NCI-H1694 (cell line): Measurements from ENCODE around the gene ZNF486.
"Not testable (repeated sequence)": the region's sequence is repeated elsewhere in the genome, so short reads cannot be mapped to it uniquely, and the experiment has no call there.

ENCODE experiments used
- DNase-seq: peaks from one replicate; lab custom pipeline; 2025; lab: John Stamatoyannopoulos, UW

ZNF486 gene

DNA sequence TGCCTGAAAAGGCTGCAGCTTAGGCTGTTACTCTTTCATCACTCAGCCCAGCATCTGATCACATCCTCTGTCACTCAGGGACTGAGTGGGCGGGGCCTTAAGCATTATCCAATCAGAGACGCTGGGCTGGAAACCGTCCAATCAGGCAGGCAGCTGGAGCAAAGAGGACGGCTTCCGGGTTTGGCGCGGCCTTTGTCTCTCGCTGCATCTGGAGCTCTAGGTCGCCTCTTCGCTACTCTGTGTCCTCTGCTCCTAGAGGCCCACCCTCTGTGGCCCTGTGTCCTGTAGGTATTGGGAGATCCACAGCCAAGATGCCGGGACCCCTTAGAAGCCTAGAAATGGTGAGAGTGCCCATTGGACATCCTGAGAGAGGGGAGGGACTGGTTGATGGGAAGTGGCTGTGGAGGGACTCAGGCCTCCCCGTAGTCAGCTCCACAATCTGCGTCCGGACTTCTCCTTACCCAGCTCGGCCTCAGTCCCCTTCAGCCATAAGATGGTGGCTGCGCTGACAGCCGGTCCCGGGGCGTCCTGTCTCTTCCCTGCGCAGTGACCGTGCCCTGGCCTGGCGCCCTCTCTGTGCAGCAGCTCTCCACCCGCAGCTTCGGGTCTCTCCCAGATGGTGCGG, at the start of gene ZNF486:
TSS of gene ZNF486 (plus strand) at position 195 of the 625 bp plus-strand sequence. CDS start at position 312, 117 bp downstream.
- no peak for DNase-seq

DNA sequence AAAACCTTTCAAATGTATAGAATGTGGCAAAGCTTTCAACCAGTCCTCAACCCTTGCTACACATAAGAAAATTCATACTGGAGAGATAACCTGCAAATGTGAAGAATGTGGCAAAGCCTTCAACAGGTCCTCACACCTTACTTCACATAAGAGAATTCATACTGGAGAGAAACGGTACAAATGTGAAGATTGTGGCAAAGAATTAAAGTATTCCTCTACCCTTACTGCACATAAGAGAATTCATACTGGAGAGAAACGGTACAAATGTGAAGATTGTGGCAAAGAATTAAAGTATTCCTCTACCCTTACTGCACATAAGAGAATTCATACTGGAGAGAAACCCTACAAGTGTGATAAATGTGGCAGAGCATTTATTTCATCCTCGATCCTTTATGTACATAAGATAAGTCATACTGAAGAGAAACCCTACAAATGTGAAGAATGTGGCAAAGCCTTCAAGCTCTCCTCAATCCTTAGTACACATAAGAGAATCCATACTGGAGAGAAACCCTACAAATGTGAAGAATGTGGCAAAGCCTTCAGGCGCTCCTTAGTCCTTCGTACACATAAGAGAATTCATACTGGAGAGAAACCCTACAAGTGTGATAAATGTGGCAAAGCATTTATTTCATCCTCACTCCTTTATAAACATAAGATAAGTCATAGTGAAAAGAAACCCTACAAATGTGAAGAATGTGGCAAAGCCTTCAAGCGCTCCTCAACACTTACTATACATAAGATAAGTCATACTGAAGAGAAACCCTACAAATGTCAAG, 48.8 kb upstream of the ZNF486 start:
- not testable (repeated sequence) for DNase-seq

DNA sequence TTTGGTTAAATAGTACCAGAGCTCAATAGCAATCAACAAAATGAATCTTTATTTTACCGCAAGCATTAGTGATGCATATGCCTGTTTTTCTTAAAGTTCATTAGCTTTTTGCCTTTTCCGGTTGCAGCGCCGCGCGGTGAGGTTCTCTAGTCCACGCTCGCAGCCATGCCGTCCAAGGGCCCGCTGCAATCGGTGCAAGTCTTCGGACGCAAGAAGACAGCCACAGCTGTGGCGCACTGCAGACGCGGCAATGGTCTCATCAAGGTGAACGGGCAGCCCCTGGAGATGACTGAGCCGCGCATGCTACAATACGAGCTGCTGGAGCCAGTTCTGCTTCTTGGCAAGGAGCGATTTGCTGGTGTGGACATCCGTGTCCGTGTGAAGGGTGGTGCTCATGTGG, 42.1 kb upstream of the ZNF486 start:
- no peak for DNase-seq

DNA sequence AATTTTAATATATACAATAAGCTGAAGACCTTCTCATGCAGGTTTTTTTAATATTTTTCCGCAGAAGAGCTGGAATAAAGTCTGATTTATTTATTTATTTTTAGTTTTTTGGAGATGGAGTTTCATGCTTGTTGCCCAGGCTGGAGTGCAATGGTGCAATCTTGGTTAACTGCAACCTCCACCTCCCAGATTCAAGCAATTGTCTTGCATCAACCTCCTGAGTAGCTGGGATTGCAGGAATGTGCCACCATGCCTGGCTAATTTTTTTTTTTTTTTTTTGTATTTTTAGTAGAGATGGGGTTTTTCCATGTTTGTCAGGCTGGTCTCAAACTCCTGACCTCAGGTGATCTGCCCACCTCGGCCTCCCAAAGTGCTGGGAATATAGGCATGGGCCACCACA, 34.1 kb upstream of the ZNF486 start:
- not testable (repeated sequence) for DNase-seq

DNA sequence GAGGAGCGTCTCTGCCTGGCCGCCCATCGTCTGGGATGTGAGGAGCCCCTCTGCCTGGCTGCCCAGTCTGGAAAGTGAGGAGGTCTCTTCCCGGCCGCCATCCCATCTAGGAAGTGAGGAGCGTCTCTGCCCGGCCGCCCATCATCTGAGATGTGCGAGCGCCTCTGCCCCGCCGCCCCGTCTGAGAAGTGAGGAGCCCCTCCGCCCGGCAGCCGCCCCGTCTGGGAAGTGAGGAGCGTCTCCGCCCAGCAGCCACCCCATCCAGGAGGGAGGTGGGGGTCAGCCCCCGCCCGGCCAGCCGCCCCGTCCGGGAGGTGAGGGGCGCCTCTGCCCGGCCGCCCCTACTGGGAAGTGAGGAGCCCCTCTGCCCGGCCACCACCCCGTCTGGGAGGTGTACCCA, 29.3 kb upstream of the ZNF486 start:
- DNase-seq = not testable (repeated sequence)

DNA sequence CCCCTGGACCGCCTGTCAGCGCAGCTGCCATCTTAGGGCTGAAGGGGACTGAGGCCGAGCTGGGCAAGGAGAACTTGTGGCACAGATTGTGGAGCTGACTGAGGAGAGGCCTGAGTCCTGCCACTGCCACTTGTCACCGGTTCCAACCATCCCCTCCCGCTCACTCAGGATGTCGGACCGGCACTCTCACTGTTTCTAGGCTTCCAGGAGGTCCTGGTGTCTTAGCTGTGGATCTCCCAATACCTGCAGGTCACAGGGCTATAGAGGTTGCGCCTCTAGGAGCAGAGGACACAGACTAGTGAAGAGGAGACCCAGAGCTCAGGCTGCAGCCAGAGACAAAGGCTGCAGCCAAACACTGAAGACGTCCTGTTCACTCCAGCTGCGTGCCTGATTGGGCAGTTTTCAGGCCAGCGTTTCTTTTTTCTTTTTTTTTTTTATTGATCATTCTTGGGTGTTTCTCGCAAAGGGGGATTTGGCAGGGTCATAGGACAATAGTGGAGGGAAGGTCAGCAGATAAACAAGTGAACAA, 15.3 kb upstream of the ZNF486 start:
- no peak for DNase-seq

DNA sequence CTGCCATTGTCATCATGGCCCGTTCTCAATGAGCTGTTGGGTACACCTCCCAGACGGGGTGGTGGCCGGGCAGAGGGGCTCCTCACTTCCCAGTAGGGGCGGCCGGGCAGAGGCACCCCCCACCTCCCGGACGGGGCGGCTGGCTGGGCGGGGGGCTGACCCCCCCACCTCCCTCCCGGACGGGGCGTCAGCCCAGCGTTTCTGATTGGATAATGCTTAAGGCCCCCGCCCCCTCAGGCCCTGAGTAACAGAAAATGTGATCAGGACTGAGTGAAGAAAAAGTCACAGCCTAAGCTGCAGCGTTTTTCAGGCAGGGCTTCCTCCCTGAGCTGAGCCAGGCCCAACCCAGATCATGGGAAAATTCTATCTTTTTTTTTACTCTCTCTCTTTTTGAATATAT, 14.5 kb upstream of the ZNF486 start:
- DNase-seq = not testable (repeated sequence)

DNA sequence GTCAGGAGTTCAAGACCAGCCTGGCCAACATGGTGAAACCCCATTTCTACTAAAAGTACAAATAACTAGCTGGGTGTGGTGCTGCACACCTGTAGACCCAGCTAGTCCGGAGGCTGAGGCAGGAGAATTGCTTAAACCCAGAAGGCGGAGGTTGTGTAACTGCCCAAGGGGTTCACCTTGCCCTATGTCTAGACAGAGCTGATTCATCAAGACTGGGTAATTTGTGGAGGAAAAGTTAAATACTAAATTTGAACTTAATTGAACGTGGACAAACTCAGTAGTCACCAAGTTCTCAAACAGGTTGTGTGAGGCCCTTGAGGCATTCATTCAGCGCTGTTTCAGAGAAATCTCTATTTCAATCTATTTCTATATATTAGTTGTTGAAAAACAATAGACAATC, 13.7 kb upstream of the ZNF486 start:
- DNase-seq = no peak

DNA sequence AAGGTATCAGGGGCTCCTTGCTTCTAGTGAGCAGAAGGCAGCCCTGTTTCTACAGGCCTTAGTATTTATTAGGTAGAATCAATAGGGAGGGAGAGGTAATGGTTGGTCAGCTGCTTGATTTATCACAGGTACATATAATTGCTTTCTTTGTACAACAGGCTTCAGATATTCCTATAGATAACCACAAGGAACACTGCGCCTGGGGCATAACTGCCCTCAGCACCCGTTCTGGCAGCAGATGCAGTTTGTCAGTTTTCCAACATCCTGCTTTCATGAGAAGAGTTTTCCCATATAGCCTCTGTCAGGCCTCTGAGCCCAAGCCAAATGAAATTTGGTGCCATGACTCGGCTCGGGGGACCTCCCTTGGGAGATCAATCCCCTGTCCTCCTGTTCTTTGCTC, 12.4 kb upstream of the ZNF486 start:
- DNase-seq = no peak

DNA sequence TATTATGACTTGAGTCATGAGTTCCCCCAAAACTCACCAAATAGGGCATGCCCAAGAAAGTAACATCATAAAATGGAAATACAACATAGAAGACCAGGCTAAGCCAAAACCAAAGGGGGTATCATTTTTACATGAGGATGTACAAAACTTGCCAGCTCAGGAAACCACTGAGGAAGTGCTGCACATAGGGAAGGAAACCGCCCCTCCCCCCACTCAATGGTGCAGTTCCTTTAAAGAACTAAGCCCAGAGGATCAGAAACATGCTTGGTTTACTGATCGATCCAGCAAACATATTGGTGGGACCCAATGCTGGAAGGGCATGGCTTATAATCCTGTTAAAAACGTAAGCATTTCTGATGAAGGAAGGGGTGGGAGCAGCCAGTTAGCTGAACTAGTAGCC, 4.2 kb upstream of the ZNF486 start:
- DNase-seq = no peak

DNA sequence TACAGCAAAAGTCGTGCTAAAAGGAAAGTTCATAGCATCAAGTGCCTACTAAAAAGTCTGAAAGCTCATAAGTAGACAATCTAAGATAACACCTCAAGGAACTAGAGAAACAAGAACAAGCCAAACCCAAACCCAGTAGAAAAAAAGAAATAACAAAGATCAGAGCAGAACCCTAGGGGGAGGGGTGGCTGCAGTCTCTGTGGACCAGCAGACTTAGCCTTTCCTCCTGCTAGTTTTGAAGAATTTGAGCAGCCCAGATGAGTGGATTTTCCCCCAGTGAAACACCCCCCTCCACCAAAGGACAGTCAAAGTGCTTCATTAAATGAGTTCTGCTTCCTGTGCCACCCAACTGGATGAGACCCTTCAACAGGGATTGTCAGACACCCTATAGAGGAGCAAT, 2.6 kb upstream of the ZNF486 start:
- DNase-seq = no peak

DNA sequence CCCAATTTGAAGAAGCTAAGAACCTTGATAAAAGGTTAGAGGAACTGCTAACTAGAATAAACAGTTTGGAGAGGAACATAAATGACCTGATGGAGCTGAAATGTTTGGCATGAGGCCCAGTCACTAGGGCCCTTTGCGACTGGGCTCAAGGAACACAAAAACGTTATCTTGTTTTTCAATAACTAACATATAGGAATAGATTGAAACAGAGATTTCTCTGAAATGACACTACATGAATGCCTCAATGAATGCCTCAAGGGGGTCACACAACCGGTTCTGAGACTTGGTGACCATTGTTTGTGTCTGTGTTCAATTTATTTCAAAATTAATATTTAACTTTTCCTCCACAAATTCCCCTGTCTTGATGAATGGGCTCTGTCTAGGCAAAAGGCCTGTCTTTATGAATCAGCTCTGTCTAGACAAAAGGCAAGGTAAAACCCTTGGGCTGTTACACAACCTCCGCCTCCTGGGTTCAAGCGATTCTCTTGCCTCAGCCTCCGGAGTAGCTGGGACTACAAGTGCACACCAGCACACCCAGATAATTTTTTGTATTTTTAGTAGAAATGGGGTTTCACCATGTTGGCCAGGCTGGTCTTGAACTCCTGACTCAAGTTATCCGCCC, 932 bp upstream of the ZNF486 start:
- DNase-seq = no peak

DNA sequence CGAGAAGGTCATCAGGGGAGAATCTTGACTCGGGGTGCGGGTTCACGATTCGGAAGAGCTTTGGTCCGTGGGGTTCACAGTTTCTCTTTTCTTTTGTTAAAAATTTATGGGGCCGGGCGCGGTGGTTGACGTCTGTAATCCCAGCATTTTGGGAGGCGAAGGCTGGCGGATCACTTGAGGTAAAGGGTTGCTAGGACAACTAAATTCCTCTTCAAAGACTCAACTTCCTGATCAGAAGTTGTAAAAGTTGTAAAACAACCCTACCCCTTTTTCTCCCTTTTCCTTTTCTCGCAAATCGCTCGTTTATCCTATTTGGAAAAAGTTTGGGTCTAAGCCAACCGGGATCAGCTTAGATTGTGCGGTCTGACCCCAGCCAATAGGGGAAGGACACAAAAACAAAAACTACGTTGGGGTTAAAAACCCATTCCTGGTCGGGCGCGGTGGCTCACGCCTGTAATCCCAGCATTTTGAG, 673 bp downstream of the ZNF486 start:
- DNase-seq = no peak

DNA sequence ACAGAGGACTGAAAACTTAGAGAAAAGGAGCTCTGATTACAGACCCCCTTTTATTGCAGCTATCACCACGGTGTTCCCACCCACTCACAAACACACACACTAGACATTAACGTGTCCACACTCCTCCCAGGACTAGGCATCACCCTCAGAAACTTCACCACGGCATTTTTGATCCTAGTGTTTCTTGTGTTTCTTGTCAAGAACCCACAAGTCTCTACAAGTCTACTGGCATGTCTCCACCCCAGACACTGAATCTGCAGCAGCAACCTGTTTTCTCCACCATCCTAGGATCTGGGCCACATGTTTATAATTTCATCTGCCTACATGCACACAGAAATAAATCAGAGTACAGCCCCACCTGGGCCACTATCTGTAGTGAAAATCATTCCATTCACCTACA, 4.3 kb downstream of the ZNF486 start:
- DNase-seq = no peak

DNA sequence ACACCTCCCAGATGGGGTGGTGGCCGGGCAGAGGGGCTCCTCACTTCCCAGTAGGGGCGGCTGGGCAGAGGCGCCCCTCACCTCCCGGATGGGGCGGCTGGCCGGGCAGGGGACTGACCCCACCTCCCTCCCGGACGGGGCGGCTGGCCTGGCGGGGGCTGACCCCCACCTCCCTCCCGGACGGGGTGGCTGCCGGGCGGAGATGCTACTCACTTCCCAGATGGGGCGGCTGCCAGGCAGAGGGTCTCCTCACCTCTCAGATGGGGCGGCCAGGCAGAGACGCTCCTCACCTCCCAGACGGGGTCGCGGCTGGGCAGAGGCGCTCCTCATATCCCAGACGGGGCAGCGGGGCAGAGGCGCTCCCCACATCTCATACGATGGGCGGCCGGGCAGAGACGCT, 8.8 kb downstream of the ZNF486 start:
- DNase-seq = not testable (repeated sequence)

DNA sequence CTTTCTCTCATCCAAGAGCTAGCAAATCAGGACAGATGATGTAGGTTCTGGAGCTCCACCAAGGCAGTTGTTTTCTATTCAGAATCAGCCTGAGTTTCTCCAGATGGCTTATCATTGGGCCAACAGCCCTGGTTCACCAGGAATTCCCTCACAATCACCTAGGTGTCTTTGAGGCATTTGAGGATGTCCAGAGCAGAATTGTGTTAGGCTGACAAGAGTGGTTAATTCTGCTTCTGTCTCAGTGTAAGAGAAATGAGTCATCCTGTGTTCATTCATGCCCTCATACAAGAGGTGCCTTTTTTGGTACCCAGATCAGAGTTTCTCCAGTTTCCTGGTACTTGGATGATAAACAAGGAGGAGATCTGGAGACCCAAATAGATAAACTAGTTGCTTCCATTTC, 12.9 kb downstream of the ZNF486 start:
- DNase-seq = not testable (repeated sequence)

DNA sequence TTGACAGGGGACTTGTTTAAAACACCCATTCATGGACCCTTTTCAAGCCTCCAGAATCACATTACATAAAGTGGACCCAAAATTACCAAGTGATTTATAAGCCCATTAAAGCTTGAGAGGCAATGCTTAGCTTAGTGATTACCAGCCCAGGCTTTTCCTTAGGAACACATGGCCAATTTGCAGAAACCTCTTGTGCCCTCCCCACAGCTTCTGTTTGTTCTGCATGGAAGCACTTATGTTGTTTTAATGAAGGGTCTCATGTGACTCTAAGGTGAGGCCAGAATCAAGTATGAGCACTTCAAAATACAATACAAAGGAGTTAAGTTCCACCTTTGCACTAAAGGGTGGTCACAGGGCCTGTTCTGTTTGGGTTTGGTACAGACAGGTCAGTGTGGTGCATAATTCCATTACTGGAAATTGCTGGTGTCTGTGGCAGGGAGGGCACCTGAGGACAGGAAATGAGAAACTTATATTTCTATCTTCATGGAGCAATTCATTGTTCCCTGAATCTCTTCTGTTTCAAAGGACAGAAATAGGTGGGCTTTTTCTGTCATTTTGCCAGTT, 15.3 kb downstream of the ZNF486 start:
- DNase-seq = no peak

DNA sequence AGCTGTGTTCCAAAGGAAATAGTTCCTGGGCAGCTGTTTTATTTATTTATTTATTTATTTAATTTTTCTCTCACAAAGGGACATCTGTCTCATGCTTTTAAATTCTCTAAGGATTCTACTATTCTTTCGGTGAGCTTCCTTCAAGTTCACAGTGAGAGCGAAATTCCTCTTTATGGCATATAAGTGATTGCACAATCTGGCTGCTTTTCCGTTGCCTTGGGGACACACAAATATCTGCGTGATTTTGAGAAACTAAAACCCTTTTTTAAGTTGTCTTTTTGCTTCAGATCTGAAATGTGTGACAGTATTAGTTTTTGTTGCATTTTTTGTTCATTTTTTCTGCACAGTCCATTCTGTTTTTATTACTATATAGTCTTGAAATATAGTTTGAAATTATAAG, 19.2 kb downstream of the ZNF486 start:
- DNase-seq = no peak

DNA sequence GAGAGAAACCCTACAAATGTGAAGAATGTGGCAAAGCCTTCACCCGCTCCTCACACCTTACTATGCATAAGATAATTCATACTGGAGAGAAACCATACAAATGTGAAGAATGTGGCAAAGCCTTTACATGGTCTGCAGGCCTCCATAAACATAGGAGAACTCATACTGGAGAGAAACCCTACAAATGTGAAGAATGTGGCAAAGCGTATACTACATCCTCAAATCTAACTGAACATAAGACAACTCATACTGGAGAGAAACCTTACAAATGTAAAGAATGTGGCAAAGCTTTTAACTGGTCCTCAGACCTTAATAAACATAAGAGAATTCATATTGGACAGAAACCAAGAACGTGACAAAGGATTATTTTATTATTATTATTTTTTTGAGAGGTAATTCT, 30.7 kb downstream of the ZNF486 start:
- no peak for DNase-seq

DNA sequence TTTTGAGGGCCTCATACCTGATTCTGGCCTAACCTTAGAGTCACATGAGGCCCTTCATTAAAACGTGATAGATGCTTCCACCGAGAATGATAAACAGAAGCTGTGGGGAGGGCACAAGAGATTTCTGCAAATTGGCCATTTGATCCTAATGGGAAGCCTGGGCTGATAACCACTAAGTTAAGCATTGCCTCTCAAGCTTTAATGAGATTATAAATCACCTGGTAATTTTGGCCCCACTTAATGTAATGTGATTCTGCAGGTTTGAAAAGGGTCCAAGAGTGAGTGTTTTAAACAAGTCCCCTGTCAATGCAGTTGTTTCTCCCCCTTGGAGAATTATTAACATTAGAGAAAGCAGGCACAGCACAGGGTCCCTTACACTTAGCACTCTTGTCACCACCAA, 42.0 kb downstream of the ZNF486 start:
- DNase-seq = no peak

DNA sequence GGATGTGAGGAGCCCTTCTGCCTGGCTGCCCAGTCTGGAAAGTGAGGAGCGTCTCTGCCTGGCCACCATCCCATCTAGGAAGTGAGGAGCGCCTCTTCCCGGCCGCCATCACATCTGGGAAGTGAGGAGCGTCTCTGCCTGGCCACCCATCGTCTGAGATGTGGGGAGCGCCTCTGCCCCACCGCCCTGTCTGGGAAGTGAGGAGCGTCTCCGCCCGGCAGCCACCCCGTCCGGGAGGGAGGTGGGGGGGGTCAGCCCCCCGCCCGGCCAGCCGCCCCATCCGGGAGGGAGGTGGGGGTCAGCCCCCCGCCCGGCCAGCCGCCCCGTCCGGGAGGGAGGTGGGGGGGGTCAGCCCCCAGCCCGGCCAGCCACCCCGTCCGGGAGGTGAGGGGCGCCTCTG, 47.4 kb downstream of the ZNF486 start:
- DNase-seq = not testable (repeated sequence)

DNA sequence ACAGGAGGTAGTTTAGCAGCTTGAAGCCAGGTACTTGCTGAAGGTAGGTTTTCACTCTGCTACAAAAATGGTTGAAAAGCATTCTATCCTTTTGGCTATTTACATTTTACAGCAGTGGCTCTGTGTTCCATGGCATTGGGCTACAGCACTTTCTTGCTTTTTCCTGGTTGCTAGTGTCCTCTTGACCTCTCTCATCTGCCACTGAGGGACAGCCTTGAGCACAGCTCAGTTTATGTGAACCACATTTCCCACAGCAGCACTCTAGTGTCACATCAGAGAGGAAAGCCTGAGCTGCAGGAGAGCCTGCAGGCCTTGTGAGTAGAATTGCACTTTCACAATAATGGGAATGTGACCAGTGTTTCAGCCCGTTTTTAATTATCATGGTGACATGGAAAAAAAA, 54.6 kb downstream of the ZNF486 start:
- not testable (repeated sequence) for DNase-seq

DNA sequence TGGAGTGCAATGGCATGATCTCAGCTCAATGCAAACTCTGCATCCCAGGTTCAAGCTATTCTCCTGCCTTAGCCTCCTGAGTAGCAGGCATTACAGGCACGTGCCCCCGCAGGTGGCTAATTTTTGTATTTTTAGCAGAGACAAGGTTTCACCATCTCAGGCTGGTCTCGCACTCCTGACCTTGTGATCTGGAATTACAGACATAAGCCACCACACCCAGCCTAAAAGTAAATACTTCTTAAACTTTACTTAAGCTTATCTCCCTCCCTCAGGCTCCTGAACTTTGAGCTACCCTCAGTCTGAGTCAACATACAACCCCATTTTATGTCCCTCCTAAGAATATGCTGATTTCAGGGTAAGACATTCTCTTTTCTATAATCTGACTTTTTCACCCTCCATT, 66.1 kb downstream of the ZNF486 start:
- no peak for DNase-seq
